ENCODE measurements around the gene DUSP6. TPM values are rescaled to one million over a fixed set of nuclear protein-coding genes. Genes with fewer than 3 reads are reported as not detected.

Gene DUSP6
- total RNA-seq, 1 donor from 2014 or later = 370 TPM

GRCh38 chr12:89345376-89345775 lies 6.9 kb downstream of the DUSP6 start:
- intact Hi-C loops (cut with DNase I) = no loop called here

GRCh38 chr12:89344862-89345202 lies 7.5 kb downstream of the DUSP6 start:
- Histone ChIP-seq H3K4me1 (peaks cover 4 to 31% of the 10 kb centered on the region in 2 donors), H3K9me3 (no peaks in the 10 kb centered on the region), H3K36me3 (peaks cover 0 to 24% of the 10 kb centered on the region in 2 donors), H3K27ac (peak overlapping the region in 1 of 2 donors; percentile 29), H3K4me3 (no peak overlapping the region), H3K27me3 (no peaks in the 10 kb centered on the region)
- intact Hi-C loops (cut with DNase I) = no loop called here
- no peak for TF ChIP-seq CTCF (IDR thresholded peaks at IDR 0.05)
- no peak for DNase-seq (ENCODE audit: low spot score in 2 of 2)

More at GRCh38 chr12:89345376-89345775, 6.9 kb downstream of the DUSP6 start:
- Histone ChIP-seq H3K4me3 (no peak overlapping the region), H3K27me3 (no peaks in the 10 kb centered on the region), H3K27ac (no peak overlapping the region), H3K36me3 (peaks cover 0 to 26% of the 10 kb centered on the region in 2 donors), H3K9me3 (no peaks in the 10 kb centered on the region), H3K4me1 (peaks cover 4 to 31% of the 10 kb centered on the region in 2 donors)
- TF ChIP-seq CTCF (IDR thresholded peaks at IDR 0.05) = no peak
- DNase-seq (ENCODE audit: low spot score in 2 of 2) = no peak

- H3K9me3 ChIP-seq = no peaks in the 10 kb centered on the region
- TF ChIP-seq CTCF (IDR thresholded peaks at IDR 0.05) = no peak
- peak overlapping the region in 1 of 2 donors; percentile 29 for H3K27ac ChIP-seq
- H3K36me3 ChIP-seq = peaks cover 0 to 21% of the 10 kb centered on the region in 2 donors
- intact Hi-C loops (cut with DNase I) = no loop called here
- peaks cover 4 to 28% of the 10 kb centered on the region in 2 donors for H3K4me1 ChIP-seq
- H3K27me3 ChIP-seq = no peaks in the 10 kb centered on the region
- DNase-seq (ENCODE audit: low spot score in 2 of 2) = no peak
- no peak overlapping the region for H3K4me3 ChIP-seq
Observed at GRCh38 chr12:89344043-89344861, 8.0 kb downstream of the DUSP6 start.

- Histone ChIP-seq H3K4me1 (peaks cover 0 to 22% of the 10 kb centered on the region in 2 donors), H3K27me3 (no peaks in the 10 kb centered on the region), H3K9me3 (no peaks in the 10 kb centered on the region), H3K27ac (peak overlapping the region; percentile 30 to 45), H3K4me3 (no peak overlapping the region), H3K36me3 (peaks cover 0 to 14% of the 10 kb centered on the region in 2 donors)
- no peak for TF ChIP-seq CTCF (IDR thresholded peaks at IDR 0.05)
- intact Hi-C loops (cut with DNase I) = loop anchor here (2.0 kb wide), 1 partner anchor 32 kb away; no protein-coding TSS in a partner anchor
- DNase-seq (ENCODE audit: low spot score in 2 of 2) = peak in 1 of 2 donors; percentile 92
Observed at GRCh38 chr12:89343127-89343526, 9.2 kb downstream of the DUSP6 start.

- no peak overlapping the region for H3K27ac ChIP-seq
- peaks cover 0 to 8% of the 10 kb centered on the region in 2 donors for H3K4me1 ChIP-seq
- H3K27me3 ChIP-seq = no peaks in the 10 kb centered on the region
- no peaks in the 10 kb centered on the region for H3K36me3 ChIP-seq
- TF ChIP-seq CTCF (IDR thresholded peaks at IDR 0.05) = no peak
- H3K4me3 ChIP-seq = no peak overlapping the region
- DNase-seq (ENCODE audit: low spot score in 2 of 2) = no peak
- no peaks in the 10 kb centered on the region for H3K9me3 ChIP-seq
- intact Hi-C loops (cut with DNase I) = no loop called here
Observed at GRCh38 chr12:89340861-89341260, 11.4 kb downstream of the DUSP6 start.
